ENCODE measurements around the gene DHX29. TPM values are rescaled to one million over a fixed set of nuclear protein-coding genes. Genes with fewer than 3 reads are reported as not detected.
A peak's percentile ranks its signal among the peaks of the same experiment; 100 is the strongest.

DHX29 gene
- total RNA-seq, 2 donors from 2014 or later = 20.8 to 24.6 TPM

DNA sequence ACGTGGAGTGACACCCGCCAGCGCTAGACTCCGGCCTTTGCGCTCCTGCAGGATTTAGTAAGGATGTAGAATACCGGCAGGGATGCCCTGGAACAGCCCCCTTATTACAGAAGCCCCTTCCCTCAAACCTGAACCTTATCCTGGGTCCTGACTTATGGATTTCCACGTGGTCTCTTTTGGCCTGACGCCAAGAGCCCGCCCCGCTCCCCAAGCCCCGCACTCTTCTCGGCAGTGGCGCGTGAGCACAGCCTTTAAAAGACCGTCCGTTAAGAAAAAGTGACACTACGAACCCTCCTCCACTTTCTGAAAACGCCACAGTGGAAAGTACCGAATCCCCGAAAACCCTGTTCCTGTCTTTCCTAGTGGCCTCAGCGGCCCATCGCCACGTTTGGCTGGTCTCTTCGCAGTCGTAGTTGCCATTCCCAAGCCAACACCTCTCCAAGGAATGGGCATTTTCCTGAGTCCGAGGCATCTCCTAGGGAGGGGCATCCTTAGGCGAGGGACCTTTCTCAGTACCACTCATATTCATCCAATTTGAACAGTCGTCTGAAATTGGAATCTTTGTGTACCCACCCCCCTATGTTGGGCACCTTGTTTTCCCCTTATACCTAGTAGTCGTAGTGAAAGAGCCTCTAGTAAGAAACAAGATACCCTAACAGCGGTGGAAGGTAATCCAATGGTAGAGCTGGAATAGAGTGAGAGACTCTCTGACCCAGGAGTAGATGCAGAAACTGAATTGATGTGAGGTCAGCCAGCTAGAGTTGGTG is 79.6 kb downstream of the DHX29 start:
- intact Hi-C loops (cut with DNase I) = no loop called here
- H3K9me3 ChIP-seq = no peaks in the 10 kb centered on the region
- no peaks in the 10 kb centered on the region for H3K36me3 ChIP-seq
- H3K4me1 ChIP-seq = peaks cover 27% of the 10 kb centered on the region
- no peak for DNase-seq
- no peak overlapping the region for H3K27ac ChIP-seq
- peaks cover 96% of the 10 kb centered on the region for H3K27me3 ChIP-seq
- peak overlapping the region in 1 of 2 donors; percentile 49 for H3K9ac ChIP-seq (ENCODE audit: low read depth in 2 of 2, low read length in 2 of 2)
- TF ChIP-seq, protein P1, sequence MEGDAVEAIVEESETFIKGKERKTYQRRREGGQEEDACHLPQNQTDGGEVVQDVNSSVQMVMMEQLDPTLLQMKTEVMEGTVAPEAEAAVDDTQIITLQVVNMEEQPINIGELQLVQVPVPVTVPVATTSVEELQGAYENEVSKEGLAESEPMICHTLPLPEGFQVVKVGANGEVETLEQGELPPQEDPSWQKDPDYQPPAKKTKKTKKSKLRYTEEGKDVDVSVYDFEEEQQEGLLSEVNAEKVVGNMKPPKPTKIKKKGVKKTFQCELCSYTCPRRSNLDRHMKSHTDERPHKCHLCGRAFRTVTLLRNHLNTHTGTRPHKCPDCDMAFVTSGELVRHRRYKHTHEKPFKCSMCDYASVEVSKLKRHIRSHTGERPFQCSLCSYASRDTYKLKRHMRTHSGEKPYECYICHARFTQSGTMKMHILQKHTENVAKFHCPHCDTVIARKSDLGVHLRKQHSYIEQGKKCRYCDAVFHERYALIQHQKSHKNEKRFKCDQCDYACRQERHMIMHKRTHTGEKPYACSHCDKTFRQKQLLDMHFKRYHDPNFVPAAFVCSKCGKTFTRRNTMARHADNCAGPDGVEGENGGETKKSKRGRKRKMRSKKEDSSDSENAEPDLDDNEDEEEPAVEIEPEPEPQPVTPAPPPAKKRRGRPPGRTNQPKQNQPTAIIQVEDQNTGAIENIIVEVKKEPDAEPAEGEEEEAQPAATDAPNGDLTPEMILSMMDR (IDR thresholded peaks at IDR 0.05) = no peak
- peak overlapping the region; percentile 44 for H3K4me3 ChIP-seq

DNA sequence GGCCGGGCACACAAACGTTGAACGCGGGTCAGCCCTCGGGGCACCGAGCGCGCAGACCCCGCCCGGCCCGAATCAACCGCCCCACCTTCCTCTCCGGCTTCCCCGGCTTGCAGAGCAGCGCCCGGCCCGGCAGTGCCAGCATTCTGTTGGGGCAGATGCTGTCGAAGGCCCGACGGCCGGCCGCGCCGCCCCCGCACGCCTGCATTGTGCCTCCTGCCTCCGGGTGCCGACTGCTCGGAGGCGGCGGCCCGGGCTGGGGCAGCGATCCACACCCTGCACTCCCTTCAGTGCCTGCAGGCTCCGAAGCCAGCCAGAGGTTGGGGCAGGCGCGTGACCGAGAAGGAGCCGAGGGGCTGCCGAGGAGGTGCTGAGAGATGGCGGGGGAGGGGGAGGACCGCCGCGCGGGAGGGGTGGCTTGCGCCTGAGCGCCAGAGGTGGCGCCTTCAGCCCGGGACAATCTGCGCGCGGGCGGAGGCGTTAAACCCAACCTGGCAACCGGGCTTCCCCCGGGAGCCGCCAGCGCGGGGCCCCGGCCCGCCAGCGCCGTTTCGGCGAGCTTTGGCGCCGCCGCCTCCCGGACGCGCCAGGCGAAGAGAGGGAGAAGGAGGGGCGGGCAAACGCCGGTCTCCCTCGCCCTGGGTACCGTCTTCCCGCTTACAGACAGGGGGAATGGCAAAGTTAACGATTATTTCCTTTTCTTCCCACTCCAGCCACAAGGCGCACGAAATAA is 80.4 kb downstream of the DHX29 start, which contains the start of gene MCIDAS:
Gene MCIDAS, minus strand, starts transcription at position 382 of the 730 bp plus-strand sequence. Its CDS starts 177 bp downstream, at position 205.
- intact Hi-C loops (cut with DNase I) = no loop called here
- Histone ChIP-seq H3K9me3 (no peaks in the 10 kb centered on the region), H3K27ac (no peak within 1 kb of the TSS), H3K4me3 (peak within 1 kb of the TSS; percentile 44), H3K4me1 (peaks cover 19% of the 10 kb centered on the region), H3K9ac (ENCODE audit: low read depth in 2 of 2, low read length in 2 of 2) (peak within 1 kb of the TSS; percentile 8 to 49), H3K36me3 (no peaks in the 10 kb centered on the region), H3K27me3 (peaks cover 96% of the 10 kb centered on the region)
- TF ChIP-seq, protein P1 (IDR thresholded peaks at IDR 0.05) = no peak
- DNase-seq = peak; percentile 64

DNA sequence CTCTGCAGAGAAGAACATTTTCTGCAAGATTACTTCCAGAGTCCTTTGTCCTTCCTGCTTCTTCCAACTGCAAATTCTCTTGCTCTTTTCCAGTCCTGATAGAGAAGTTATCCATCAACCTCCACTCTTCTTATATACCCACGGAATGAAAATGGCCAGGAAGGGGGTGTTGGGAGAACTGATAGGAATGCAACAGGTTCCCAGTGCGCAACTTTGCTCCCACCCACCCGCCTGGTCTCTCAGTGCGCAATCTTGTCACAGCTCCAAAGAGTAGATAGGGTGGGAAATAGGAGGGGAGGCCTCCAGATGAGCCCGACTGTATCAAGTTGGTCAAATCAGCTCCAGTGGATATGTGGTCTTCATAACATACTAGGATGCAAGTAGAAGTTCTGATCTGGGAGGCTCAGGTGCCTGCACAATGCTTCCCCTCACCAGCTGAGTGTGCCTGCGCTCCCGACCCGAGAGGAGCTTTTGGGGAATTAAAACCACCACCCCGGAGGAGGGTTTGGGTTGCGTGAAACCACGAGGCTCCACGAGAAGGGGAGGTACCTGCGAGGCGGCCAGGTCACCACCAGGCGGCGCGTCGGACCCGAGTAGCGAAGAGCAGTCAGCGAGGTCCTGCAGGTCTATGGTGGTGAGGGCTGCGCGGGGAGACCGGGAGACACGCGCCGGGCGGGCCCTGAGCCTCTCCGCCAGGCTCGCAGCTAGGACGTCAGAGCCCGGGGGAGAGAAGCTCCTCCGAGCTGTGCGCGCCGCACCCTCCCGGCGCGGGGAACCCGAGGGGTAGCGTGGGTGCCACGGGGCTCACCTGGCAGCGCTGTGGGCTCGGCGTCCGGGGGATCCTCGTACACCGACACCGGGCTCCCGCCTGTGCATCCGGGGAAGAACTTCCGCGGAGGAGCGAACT is 81.2 kb downstream of the DHX29 start:
- H3K9ac ChIP-seq (ENCODE audit: low read depth in 2 of 2, low read length in 2 of 2) = peak overlapping the region in 1 of 2 donors; percentile 8
- no peak overlapping the region for H3K27ac ChIP-seq
- peak; percentile 74 for DNase-seq
- H3K4me1 ChIP-seq = peaks cover 11% of the 10 kb centered on the region
- no peaks in the 10 kb centered on the region for H3K36me3 ChIP-seq
- intact Hi-C loops (cut with DNase I) = no loop called here
- TF ChIP-seq, protein P1 (IDR thresholded peaks at IDR 0.05) = peak; percentile 50
- H3K9me3 ChIP-seq = no peaks in the 10 kb centered on the region
- peaks cover 96% of the 10 kb centered on the region for H3K27me3 ChIP-seq
- peak overlapping the region; percentile 44 for H3K4me3 ChIP-seq

DNA sequence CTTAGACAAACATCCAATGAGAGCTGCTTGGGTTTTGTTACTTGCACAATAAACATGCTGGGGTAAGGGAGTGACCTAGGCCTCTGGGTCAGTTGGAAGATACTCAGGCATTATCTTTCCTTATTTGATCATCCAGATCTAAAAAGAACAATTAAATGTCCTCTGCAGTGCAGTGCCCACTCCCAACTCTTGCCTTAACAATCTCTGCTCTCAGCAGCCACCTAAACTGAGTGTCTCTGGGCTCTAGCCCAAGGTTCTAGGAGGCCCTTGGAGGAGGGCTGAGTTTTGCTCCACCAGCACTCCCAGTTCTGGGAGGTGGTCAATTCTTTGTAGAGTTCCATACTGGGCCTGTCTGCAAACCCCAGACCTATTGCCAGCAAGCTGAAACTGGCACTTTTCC is 82.1 kb downstream of the DHX29 start:
- no peaks in the 10 kb centered on the region for H3K36me3 ChIP-seq
- TF ChIP-seq, protein P1 (IDR thresholded peaks at IDR 0.05) = no peak
- peaks cover 12% of the 10 kb centered on the region for H3K4me1 ChIP-seq
- no peak overlapping the region for H3K27ac ChIP-seq
- H3K4me3 ChIP-seq = no peak overlapping the region
- peaks cover 96% of the 10 kb centered on the region for H3K27me3 ChIP-seq
- DNase-seq = no peak
- no peak overlapping the region for H3K9ac ChIP-seq (ENCODE audit: low read depth in 2 of 2, low read length in 2 of 2)
- intact Hi-C loops (cut with DNase I) = no loop called here
- H3K9me3 ChIP-seq = no peaks in the 10 kb centered on the region

DNA sequence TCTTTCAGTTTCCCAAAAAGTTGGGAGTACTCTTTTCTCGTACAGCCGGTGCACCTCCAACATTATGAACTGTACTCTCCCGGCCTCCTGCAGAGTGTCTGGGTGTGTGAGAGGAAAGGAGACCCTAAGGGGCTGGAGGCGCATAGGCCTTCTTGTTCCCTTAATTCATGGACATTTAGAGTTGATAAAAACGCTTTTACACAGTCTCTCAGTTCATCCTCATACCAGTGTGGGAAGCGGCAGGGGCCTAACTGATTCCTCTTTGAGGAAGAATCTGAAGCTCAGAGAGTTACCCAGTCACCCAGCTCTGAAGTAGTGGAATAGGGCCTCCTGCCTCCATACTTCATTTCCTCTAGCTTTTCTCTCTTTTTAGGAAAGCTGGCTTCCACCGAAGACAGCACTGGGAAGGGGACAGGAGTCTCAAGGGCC is 83.7 kb downstream of the DHX29 start:
- H3K27me3 ChIP-seq = peaks cover 84% of the 10 kb centered on the region
- TF ChIP-seq, protein P1 (IDR thresholded peaks at IDR 0.05) = no peak
- no peak overlapping the region for H3K27ac ChIP-seq
- no peak overlapping the region for H3K4me3 ChIP-seq
- no peaks in the 10 kb centered on the region for H3K9me3 ChIP-seq
- peaks cover 12% of the 10 kb centered on the region for H3K4me1 ChIP-seq
- no peak for DNase-seq
- intact Hi-C loops (cut with DNase I) = loop anchor here (5.0 kb wide), 1 partner anchor 37 kb away; no protein-coding TSS in a partner anchor
- no peak overlapping the region for H3K9ac ChIP-seq (ENCODE audit: low read depth in 2 of 2, low read length in 2 of 2)
- no peaks in the 10 kb centered on the region for H3K36me3 ChIP-seq
